NCI-H2171 (cell line): ENCODE measurements around the gene RAB24.
"Not testable (repeated sequence)": the region's sequence is repeated elsewhere in the genome, so short reads cannot be mapped to it uniquely, and the experiment has no call there.

ENCODE experiments used
- DNase-seq: peaks from one replicate; lab custom pipeline; 2025; lab: John Stamatoyannopoulos, UW

Gene RAB24

DNA sequence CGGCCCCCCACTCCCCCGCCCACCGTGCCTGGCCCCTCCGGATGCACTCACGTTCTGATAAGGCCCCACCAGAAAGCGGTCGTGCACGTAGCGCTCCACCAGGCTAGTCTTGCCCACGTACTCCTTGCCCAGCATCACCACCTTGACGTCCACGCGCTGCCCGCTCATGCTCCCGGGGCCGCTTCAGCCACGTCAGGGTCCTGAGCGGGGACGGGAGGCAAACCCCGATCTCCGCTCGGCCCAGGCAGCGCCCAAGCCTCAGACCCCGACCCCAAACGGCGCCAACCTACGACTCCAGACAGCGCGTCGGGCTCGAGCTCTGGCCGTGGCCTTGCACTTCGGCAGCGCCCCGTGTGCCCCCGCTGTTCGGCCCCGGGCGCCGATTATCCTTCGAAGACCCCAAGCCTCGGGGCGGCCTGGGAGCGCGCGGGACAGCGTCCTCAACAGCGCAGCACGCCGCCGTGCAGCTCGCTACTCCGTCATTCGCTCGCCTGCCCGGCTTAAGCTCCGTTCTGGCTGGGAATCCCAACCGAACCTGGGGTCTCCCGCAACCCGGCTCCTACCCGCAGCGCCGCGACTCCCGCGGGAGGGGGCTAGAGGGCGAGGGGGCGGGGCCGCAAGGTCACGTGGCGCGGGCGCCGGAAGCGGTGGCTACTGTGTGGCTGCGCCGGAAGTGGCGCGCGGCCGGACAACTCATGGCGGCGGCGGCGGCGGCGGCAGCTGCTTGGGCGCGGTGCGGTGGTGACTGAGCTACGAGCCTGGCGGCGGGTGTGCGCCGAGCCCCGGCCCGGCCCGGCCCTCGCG is at the start of gene RAB24, which contains the start of gene PRELID1:
Gene RAB24, minus strand, starts transcription at position 599 of the 804 bp plus-strand sequence. Its CDS starts 431 bp downstream, at position 168.
Gene PRELID1, plus strand, starts transcription at position 679 of the 804 bp plus-strand sequence. CDS start 187 bp downstream, outside the sequence.
- peak; percentile 75 for DNase-seq

DNA sequence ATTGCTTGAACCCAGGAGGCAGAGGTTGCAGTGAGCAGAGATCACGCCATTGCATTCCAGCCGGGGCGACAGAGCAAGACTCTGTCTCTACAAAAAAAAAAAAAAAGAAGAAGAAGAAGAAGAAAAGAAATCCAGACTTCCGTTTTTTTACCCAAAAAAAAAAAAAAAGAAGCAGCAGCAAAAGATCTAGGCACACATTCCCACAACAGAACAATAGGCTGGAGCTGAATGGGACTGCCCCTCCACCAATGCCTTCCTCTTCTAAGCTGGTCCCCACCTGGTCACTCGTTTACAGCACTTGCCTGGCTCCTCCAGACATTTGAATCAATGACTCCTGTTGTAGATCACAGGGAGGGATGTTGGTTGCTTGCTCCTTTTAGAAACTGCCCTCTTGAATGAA is 49.6 kb upstream of the RAB24 start:
- no peak for DNase-seq

DNA sequence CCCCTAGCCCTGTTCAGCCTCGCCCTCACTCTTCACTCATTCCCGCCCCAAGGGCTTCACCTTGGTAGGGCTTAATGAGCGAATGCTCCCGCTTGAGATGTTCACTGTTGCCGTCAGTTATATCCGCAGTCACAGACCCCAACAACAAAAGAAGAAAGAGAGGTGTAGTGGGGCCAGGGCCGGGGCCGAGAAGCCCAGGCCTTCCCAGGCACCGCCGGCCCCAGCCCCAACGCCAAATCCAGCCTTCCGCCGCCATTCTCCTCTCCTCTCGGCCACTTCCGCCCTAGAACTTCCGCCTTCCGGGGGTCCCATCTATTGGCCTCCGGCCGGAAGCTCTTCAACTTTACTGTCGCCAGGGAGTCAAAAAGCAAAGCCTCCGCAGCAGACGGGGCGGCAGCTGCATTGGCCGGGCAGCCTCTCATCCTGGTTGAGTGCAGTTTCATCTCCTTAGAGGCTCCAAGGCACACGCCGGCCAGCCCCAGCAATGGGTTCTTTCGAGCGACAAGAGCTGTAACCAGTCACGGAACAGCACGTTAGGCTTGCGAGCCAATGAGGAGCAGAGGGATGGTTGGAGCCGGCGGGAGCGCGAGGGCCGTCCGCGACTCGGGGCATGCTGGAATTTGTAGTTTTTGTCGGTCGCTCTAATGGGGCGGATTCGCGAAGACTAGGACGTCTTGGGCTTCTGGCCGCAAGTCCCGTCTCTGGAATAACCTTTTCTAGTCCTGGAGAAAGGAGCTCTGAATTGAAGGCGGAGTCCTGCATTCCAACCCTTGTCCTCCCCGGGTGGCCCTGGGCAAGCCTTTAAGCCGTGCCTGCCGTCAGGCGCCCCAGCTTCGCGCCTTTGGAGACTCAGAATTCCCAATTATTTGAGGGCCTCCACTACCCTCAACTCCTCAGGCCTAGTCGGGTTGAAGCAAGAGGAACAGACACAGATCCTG is 48.1 kb upstream of the RAB24 start, which contains the start of gene LMAN2:
Gene LMAN2, minus strand, starts transcription at position 277 of the 938 bp plus-strand sequence. Its CDS starts 21 bp downstream, at position 256.
- peak; percentile 78 for DNase-seq

DNA sequence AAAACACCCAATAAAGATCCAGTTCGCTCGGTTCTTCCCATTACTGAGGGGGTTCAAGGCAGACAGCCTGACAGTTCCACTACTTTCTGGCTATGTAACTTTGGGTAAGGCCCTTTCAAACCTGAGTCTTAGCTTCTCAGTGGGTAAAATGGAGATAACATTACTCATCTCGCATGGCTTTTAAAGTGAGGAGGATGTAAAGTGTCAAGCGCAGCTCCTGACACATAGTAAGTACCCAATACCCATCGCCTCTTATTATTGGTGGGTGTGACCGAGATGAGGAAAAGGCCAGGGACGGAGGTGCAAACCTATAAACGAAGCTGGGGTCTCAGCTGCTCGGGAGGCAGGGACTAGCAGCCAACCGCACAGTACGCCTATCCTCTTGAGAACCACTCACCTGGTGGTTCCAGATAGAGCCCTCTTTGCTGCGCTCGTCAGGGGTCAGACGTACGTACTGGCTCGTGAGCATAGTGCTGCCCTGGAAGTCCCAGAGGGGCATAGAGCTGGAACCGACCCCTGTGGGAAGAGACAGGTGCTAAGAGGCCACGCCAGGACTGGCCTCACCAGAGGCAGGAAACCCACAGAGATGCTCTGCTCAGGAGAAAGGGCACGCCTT is 47.4 kb upstream of the RAB24 start:
- no peak for DNase-seq

DNA sequence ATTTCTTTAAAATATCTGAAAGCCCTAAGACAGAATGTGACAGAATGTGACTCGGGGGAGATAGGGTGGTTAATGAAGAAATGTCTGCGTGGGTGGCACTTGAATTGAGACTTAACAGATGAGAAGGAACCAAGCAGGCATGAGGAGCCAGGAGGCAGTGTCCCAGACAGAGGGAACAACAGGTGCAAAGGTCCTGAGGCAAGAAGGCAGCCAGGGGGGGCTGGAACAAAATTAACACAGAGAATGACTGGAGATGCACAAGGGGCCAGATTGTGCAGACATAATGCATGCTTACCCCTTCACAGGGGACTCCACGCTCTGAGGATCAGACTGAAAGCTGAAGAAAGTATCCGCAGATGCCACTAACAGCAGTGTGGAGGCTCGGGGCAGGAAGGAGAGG is 46.2 kb upstream of the RAB24 start:
- DNase-seq = no peak

DNA sequence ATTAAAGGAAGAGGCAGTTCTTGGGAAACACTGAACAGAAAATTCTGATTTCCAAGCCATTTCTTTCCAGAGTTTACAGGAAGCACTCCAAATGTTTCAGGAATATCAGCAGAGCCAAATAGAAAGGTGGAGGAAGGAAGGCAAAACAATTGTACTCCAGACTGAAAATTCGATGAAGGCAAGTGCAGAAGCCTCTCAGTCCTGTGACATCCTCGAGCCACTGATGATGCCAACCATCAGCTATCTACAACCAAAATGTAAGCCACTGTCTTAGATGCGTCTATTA is 45.8 kb upstream of the RAB24 start:
- DNase-seq = no peak

DNA sequence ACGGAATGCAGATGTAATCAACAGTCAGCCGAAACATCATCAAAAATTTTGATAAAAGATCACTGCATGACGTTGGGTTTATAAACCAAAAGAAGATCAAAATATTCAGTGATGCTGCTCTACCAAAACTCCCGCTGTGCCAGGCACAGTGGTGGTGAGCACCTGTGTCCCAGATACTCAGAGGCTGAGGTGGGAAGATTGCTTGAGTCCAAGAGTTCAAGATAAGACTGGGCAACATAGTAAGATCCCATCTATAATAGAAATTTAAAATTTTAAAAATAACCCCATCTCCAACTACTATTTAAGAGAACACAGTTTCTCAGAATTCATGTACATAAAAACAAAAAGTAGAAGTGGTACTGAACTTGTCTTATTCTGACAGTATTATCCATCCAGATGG is 44.2 kb upstream of the RAB24 start:
- no peak for DNase-seq

DNA sequence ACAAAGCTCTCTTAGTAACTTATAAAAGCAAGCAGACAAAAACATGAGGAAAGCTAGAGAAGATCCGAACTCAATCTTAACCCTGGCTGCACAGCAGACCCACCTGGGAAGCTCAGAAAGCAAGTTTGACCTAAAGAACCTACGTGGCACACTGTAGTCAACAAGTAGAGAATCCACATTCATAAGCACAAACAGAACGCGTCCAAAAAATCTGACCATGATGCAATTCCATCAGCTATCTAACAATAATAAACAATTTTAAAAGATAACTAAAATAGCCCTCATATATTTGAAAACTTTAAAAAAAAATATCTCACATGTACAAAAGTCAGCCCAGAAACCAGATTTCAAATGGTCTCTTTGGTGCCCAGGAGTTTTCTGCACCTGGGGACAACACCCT is 43.3 kb upstream of the RAB24 start:
- DNase-seq = no peak

DNA sequence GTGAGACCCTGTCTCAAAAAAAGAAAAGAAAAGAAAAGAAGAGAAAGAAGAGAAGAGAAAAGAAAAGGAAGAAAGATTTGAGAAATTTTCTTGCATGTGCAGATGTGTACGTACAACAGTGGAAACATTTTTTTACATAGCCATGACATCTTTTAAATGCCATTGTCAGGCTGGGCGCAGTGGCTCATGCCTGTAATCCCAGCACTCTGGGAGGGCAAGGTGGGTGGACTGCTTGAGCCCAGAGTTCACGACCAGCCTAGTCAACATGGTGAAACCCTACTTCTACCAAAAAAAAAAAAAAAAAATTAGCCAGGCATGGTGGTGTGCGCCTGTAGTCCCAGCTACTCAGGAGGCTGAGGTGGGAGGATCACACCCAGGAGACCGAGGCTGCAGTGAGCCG is 41.4 kb upstream of the RAB24 start:
- no peak for DNase-seq

DNA sequence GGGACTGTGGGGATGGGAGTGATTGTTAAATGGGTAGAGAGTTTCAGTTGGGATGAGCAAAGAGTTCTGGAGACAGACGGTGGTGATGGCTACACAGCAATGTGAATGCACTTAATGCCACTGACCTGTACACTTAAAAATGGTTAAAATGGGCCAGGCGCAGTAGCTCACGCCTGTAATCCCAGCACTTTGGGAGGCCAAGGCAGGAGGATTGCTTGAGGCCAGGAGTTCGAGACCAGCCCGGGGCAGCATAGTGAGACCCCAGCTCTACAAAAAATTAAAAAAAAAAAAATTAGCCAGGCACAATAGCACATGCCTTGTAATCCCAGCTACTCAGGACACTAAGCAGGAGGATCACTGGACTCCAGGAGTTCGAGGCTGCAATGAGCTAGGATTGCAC is 40.3 kb upstream of the RAB24 start:
- DNase-seq = no peak

DNA sequence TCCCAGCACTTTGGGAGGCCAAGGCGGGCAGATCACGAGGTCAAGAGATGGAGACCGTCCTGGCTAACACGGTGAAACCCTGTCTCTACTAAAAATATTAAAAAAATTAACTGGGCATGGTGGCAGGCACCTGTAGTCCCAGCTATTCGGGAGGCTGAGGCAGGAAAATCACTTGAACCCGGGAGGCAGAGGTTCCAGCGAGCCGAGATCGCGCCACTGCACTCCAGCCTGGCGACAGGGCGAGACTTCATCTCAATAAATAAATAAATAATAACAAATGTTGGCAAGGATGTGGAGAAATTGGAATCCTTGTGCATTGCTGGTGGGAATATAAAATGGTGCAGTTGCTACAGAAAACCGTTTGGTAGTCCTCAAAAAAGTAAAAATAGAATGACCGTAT is 39.5 kb upstream of the RAB24 start:
- not testable (repeated sequence) for DNase-seq

DNA sequence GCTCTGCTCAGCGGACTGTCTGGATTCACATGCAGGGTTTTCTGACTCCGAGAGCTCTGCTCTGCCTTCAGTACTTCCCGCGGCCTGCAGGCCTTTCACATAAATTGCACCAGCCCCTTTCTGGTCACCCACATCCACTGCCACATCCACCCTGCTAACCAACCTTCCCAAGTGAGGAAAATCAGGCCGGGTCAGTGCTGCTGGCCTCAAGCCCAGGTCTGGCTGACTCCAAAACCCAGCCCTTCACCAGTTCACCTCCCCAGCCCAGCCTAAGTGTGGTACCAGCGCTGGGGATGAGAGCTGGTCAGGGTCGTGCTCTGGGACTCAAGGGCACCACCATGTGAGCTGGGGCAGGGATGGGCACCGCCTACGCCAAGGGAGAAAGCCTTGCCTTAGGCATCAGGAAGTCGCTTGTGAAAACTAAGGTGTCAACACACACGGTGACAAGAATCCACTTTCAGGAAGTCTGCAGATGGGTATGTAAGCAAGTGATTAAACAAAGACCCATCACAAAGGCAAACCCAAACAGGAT is 35.7 kb upstream of the RAB24 start:
- DNase-seq = no peak

DNA sequence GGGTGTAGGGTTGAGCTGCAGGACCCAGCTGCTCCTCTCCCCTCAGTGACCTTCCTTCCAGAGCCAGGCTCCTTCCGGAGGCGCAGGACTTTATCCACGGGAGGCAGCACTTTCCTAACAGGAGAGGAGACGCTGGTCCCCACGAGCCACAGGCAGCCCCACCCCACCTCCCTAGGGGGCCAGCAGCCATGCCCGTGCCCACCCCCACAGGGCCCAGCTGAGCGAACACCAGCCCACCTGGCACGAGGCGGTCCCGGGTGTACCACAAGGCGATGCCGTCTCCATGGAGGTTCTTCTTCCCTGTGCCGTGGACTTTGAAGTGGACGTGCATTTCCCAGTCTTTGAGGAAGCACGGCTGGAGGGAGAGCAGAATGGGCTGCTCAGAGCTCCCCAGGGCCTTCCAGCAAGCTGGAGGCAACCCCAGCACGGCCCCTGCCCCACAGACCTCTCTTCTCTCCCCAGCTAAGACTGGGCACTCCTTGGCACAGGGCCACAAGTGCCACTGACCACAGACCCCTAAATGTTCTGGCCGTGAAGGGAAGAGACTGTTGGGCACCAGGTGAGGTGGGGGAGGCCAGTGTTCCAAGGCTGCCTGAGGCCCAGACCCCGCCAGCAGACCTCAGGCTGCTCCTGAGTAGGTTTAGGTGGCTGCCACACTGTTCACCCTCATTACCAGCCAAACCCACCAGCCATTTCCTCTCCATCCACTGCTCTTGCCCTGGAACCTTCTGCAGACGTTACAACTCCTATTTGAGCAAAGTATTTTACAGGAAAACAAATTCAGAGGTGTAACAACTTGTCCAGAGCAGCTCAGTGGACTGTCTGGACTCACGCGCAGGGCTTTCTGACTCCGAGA is 35.0 kb upstream of the RAB24 start:
- no peak for DNase-seq

DNA sequence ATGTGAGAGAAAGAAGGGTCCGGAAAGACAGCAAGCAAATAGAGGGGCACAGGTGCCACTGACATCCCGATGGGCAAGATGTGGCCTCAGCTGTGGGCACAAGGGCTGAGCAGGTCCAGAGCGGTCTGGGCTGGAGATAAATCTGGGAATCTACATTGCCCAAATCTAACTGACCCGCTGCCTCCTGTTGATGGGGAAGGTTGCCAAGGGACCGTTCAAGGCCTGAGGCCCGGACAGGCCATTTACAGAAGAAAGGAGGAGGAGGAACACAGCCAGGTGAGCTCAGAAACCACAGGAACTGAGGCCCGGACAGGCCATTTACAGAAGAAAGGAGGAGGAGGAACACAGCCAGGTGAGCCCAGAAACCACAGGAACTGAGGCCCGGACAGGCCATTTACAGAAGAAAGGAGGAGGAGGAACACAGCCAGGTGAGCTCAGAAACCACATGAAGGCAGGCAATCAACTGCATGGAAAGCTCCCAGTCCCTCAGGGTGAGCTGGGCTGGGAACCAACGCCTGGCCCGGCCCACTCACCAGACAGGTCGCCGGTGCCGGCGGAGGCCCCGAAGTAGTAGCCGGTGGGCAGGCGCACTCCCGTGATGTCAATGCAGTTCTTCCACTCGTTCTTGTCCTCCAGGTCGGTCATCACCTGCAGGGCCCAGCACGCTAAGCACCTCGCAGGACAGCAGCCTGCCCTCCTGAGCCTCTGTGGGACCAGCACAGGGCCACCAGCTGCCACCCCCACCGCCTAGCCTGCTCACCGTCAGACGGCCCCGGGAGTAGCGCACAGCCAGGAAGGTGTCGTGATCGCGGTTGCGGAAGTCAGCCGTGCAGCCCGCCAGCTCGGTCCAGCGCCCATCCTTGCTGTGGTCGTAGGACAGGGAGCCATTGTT is 33.3 kb upstream of the RAB24 start:
- DNase-seq = no peak

DNA sequence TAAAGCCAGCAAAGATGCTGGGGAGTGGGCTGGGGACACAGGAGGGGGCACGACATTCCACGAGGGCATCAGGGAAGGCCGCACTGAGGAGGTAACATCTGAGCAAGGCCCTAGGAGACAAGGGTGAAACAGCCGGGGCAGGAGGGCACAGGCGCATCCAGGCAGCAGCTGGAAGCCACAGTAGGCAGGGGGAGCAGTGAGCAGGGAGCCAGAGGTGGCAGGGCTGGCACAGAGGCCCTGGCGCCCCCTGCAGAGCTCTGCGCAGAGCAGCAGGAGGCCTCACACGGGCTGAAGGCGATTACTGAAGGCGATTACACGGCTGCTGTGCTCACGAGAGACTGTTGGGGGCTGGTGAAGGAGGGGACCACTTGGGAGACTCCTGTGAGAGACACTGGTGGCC is 32.6 kb upstream of the RAB24 start:
- no peak for DNase-seq

DNA sequence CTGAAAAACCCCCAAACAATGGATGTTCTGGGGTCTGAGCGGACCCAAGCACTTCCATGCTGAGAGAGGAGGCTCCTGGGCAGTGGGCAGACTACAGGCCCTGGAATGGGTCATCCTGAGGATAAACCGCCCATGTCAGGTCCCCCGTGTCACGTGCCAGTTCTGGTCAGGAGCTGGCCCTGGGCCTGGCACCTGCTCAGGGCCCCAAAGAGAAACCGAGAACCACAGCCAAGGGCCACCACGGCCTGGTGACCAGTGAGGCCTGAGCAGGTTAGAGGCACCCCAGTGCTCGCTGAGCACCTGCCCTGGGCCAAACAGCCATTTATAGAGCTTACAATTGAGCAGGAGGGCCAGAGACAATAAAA is 32.2 kb upstream of the RAB24 start:
- no peak for DNase-seq

DNA sequence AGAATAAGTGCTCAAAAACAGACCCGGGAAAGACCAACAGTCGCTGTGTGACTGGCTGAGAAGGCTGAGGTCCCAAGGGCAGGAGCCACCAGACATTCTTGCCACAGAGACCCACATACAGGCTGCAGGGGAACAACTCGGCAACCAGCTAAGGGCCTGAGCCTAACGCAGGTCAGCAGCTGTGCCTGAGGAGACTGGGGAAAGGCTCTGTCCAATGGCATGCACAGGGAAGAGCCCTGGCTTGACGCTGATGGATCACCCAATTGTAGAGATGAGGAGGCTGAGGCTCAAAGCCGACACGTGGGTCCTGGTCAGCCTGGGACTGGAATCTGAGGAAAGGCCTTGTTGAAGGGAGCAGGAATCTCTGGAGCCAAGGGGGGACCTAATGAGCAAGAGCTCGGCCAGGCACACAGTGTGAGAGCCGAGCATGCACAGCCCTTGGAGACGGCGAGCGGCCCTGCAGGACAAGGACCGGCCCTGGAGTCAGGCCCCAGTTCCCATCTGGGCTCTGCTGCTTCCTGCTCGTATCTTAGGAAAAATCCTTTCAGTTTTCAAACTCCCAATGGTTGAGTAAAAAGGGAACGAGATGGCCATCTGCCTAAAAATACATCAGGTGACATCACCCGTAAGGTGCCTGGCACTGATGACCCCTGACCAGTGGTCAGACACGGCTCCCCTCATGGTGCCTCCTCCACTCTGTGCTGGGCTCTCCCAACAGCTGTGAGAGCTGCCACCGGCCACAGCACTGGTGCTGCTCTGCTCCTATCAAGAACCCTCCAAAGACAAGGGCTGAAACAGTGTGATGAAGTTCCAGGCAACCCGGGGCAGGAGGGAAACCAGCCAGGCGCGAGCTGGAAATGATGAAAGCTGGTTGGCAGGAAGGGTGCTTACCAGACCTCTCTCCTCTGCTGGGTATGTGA is 31.5 kb upstream of the RAB24 start:
- DNase-seq = no peak

DNA sequence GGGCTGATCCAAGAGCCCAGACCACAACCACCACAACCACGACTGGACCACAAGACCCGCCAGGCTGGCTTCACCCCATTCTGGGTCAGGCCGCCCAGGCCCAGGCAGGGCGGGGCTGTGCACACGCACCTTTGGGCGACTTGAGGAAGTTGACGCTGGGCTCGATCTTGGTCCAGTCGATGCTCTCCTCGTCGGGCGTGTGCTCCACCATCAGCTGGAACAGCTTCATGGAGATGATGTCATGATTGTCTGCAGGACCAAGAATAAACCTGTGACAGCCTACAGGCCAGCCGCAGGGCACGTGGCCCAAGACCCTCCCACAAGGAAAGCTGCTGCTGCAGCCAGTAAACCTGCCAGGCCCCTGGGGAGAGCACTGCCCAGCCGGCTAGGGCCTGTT is 30.6 kb upstream of the RAB24 start:
- DNase-seq = no peak

DNA sequence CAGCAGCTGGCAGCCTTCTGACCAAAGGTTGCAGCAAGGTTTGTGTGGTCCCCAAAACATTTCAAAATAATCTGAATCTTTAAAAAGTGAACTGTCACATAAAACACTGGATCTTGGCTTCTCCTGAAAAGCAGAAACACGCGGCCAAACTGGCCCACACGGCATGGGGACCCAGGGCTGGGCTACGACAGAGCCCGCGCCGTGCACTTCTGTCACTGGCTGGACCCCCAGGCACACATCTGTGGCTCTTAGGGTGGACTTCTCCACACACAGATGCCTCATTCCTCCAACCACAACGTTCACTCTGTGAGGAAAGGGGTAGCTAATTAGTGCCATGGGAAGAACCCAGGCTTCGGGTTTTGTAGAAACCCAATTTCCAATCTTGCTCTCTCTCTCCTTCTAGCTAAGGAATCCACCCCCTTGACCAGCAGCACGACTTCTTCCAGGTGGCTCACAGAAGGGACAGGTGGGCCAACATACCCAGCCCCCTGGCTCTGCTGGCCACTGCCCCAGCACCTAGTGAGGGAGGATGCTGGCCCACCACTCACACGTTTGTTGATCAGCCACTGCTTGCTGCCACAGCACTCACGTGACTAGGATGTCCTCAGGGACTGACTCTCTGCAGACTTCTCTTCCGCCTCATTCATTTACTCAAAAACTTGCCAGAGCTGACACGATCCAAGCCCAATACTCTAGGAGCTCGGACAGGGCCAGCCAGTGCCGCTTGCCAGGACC is 30.1 kb upstream of the RAB24 start:
- no peak for DNase-seq
